ENCODE data around the gene RGPD8.

Gene RGPD8

GRCh38 chr2:112343827-112344585 is 89.4 kb downstream of the RGPD8 start:
- H3K79me2 ChIP-seq (ENCODE audit: control insufficient read depth, low read length) = no peaks in the 10 kb centered on the region

DNA sequence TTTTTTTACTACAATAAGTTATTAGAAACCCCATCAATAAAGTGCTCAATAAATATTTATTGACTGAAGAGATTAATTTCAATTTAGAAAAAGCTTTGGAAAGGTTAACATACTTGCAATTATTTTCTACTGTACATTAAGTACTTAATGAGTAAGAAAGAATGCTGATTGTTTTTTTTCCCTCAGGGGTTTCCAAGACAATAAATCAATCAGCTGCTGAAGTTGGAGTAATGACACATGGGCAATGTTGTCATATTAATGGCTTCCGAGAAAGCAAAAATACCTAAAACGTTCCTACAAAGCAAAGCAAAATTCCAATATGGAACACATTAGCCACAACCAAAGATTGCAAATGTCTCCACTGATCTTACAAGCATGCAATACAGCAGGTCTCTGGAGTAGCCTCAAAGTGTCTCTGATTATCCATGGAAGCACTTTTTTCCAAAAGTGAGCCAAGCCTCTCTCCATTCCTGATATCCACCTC is 91.3 kb downstream of the RGPD8 start:
- H3K4me2 ChIP-seq (ENCODE audit: low read length) = no peak overlapping the region
- no peak for TF ChIP-seq EZH2phosphoT487 (IDR thresholded peaks at IDR 0.05; ENCODE audit: borderline replicate concordance, low read length)
- TF ChIP-seq CTCF (IDR thresholded peaks at IDR 0.05; ENCODE audit: low read depth, low read length, poor library complexity, severe bottlenecking) = no peak
- H3K27ac ChIP-seq (ENCODE audit: low read depth, low read length) = no peak overlapping the region
- no peaks in the 10 kb centered on the region for H4K20me1 ChIP-seq (ENCODE audit: control insufficient read depth, insufficient read depth, low read depth, low read length)
- no peaks in the 10 kb centered on the region for H3K4me1 ChIP-seq (ENCODE audit: control insufficient read depth, low read length)
- no peaks in the 10 kb centered on the region for H3K79me2 ChIP-seq (ENCODE audit: control insufficient read depth, low read length)
- H3K4me3 ChIP-seq (ENCODE audit: low read length) = no peak overlapping the region
- H3K9me3 ChIP-seq (ENCODE audit: control insufficient read depth, insufficient read depth, low read length) = no peaks in the 10 kb centered on the region
- H3K27me3 ChIP-seq (ENCODE audit: control insufficient read depth, low read length) = no peaks in the 10 kb centered on the region; the same call in 1 of the 2 replicates
- H3K36me3 ChIP-seq (ENCODE audit: control insufficient read depth, low read length) = no peaks in the 10 kb centered on the region
- no peaks in the 10 kb centered on the region for H3K9me2 ChIP-seq (replicated peaks; ENCODE audit: control insufficient read depth, low read length)
- H3F3A ChIP-seq (ENCODE audit: control insufficient read depth, insufficient read depth) = no peaks in the 10 kb centered on the region

More at GRCh38 chr2:112343827-112344585, 89.4 kb downstream of the RGPD8 start:
- TF ChIP-seq CTCF (IDR thresholded peaks at IDR 0.05; ENCODE audit: low read depth, low read length, poor library complexity, severe bottlenecking) = no peak
- no peak for TF ChIP-seq EZH2phosphoT487 (IDR thresholded peaks at IDR 0.05; ENCODE audit: borderline replicate concordance, low read length)
- Histone ChIP-seq H3K9me2 (replicated peaks; ENCODE audit: control insufficient read depth, low read length) (no peaks in the 10 kb centered on the region), H3K27ac (ENCODE audit: low read depth, low read length) (no peak overlapping the region), H3K36me3 (ENCODE audit: control insufficient read depth, low read length) (no peaks in the 10 kb centered on the region), H3K4me1 (ENCODE audit: control insufficient read depth, low read length) (no peaks in the 10 kb centered on the region), H3K4me3 (ENCODE audit: low read length) (no peak overlapping the region), H3K9me3 (ENCODE audit: control insufficient read depth, insufficient read depth, low read length) (no peaks in the 10 kb centered on the region), H3F3A (ENCODE audit: control insufficient read depth, insufficient read depth) (no peaks in the 10 kb centered on the region), H4K20me1 (ENCODE audit: control insufficient read depth, insufficient read depth, low read depth, low read length) (no peaks in the 10 kb centered on the region), H3K27me3 (ENCODE audit: control insufficient read depth, low read length) (no peaks in the 10 kb centered on the region; the same call in 1 of the 2 replicates), H3K4me2 (ENCODE audit: low read length) (no peak overlapping the region)

DNA sequence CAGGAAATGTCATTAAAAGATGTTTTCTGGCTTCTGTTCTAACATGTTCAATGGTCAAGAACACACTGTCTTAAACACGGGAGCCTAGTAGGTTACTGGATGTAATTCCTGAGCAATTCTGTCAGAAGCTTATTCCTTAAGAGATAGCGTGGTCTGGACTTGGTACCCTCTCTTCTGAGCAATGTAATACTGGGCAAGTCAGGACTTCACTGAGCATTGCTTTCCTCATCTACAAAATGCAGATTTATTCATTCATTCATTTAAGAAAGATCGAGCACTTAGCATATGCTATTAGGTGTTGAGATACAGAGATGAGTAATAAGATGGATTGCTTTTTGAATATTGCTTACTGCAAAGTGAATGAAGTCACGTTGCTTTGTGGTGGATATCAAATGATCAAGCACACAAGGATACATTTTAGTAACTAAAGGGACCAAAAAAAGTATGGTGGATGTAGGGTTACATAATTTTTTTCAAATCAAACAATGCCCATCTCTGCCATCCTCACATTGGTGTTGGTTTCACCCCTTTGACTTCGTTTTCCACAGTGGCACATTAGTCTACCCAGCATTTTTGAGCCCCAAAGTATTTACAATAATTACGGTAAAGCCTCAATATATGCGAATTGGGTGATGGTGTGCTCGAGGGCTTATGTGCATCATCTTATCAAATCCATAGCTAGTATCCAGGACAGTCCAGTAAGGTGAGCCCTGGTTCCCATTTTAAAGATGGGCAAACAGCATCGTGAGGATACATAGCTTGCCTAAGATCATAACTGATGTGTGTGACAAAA is 92.8 kb downstream of the RGPD8 start:
- no peaks in the 10 kb centered on the region; the same call in 1 of the 2 replicates for H3K27me3 ChIP-seq (ENCODE audit: control insufficient read depth, low read length)

More for the DNA sequence above, 92.8 kb downstream of the RGPD8 start:
- H3K79me2 ChIP-seq (ENCODE audit: control insufficient read depth, low read length) = no peaks in the 10 kb centered on the region
- no peak overlapping the region for H3K4me2 ChIP-seq (ENCODE audit: low read length)
- H3K4me1 ChIP-seq (ENCODE audit: control insufficient read depth, low read length) = no peaks in the 10 kb centered on the region
- no peaks in the 10 kb centered on the region for H3K9me3 ChIP-seq (ENCODE audit: control insufficient read depth, insufficient read depth, low read length)
- H4K20me1 ChIP-seq (ENCODE audit: control insufficient read depth, insufficient read depth, low read depth, low read length) = no peaks in the 10 kb centered on the region
- no peak overlapping the region for H3K27ac ChIP-seq (ENCODE audit: low read depth, low read length)
- no peaks in the 10 kb centered on the region for H3F3A ChIP-seq (ENCODE audit: control insufficient read depth, insufficient read depth)
- TF ChIP-seq CTCF (IDR thresholded peaks at IDR 0.05; ENCODE audit: low read depth, low read length, poor library complexity, severe bottlenecking) = no peak
- TF ChIP-seq EZH2phosphoT487 (IDR thresholded peaks at IDR 0.05; ENCODE audit: borderline replicate concordance, low read length) = no peak
- H3K9me2 ChIP-seq (replicated peaks; ENCODE audit: control insufficient read depth, low read length) = no peaks in the 10 kb centered on the region
- H3K4me3 ChIP-seq (ENCODE audit: low read length) = no peak overlapping the region
- H3K36me3 ChIP-seq (ENCODE audit: control insufficient read depth, low read length) = no peaks in the 10 kb centered on the region

Data from DOHH2 (cell line).